ENCODE measurements around the gene SQSTM1. TPM values are rescaled to one million over a fixed set of nuclear protein-coding genes. Genes with fewer than 3 reads are reported as not detected.

SQSTM1 gene
- total RNA-seq, 1 experiment from 2014 or later: 985 TPM

GRCh38 chr5:179858241-179858585, 37.5 kb downstream of the SQSTM1 start:
- Histone ChIP-seq H3K27me3 (ENCODE audit: control insufficient read depth, insufficient read depth, low read length) (no peaks in the 10 kb centered on the region), H3K4me1 (ENCODE audit: control insufficient read depth, insufficient read depth, low read length) (peaks cover 10% of the 10 kb centered on the region), H3K27ac (ENCODE audit: low read length) (peak overlapping the region; percentile 85), H3K9me3 (ENCODE audit: control insufficient read depth, insufficient read depth, low read depth, low read length) (no peaks in the 10 kb centered on the region), H3K36me3 (ENCODE audit: control insufficient read depth, insufficient read depth, low read length) (no peaks in the 10 kb centered on the region; the same call in 1 of the 2 replicates), H3K4me3 (ENCODE audit: low read depth in 2 of 2, low read length in 2 of 2) (peak overlapping the region; percentile 89 to 97)
- no peak for TF ChIP-seq POLR2AphosphoS5 (IDR thresholded peaks at IDR 0.05; ENCODE audit: low read depth, low read length)
- TF ChIP-seq REST (IDR thresholded peaks at IDR 0.05; ENCODE audit: insufficient read depth in 1 of 2, low read depth in 2 of 2, low read length in 1 of 2): no peak
- TF ChIP-seq CTCF (IDR thresholded peaks at IDR 0.05): no peak
- TF ChIP-seq TCF7L2 (IDR thresholded peaks at IDR 0.05; ENCODE audit: low read depth, low read length): no peak
- TF ChIP-seq SIN3A (IDR thresholded peaks at IDR 0.05; ENCODE audit: borderline replicate concordance, insufficient read depth, low read depth, low read length): no peak; the same call in 1 of the 2 replicates
- CTCF ChIA-PET: no interaction called here
- BruUV-seq (replicated peaks): TSS peak; percentile 32
- intact Hi-C loops (cut with micrococcal nuclease; ENCODE audit: unreplicated experiment) (loop anchor here (10.0 kb wide), 1 partner anchor 237 kb away; no protein-coding TSS in a partner anchor), in situ Hi-C loops (cut with HindIII; ENCODE audit: low pct_unique_long_range_greater_than_20kb, low sequenced_read_pairs) (no loop called here)
- ATAC-seq: peak; percentile 69
- POLR2A ChIA-PET: no interaction called here
- DNase-seq (ENCODE audit: low read depth, low spot score): no peak

- Histone ChIP-seq H3K27me3 (ENCODE audit: control insufficient read depth, insufficient read depth, low read length) (no peaks in the 10 kb centered on the region), H3K27ac (ENCODE audit: low read length) (peak within 1 kb of the TSS; percentile 92), H3K4me3 (ENCODE audit: low read depth in 2 of 2, low read length in 2 of 2) (peak within 1 kb of the TSS; percentile 89 to 97), H3K4me1 (ENCODE audit: control insufficient read depth, insufficient read depth, low read length) (peaks cover 10% of the 10 kb centered on the region), H3K36me3 (ENCODE audit: control insufficient read depth, insufficient read depth, low read length) (no peaks in the 10 kb centered on the region; the same call in 1 of the 2 replicates), H3K9me3 (ENCODE audit: control insufficient read depth, insufficient read depth, low read depth, low read length) (no peaks in the 10 kb centered on the region)
- DNase-seq (ENCODE audit: low read depth, low spot score): peak; percentile 69
- peak; percentile 97 for ATAC-seq
- in situ Hi-C loops (cut with HindIII; ENCODE audit: low pct_unique_long_range_greater_than_20kb, low sequenced_read_pairs): no loop called here
- intact Hi-C loops (cut with micrococcal nuclease; ENCODE audit: unreplicated experiment): loop anchor here (10.0 kb wide), 1 partner anchor 236 kb away; no protein-coding TSS in a partner anchor
- TSS peak; percentile 91 for BruUV-seq (replicated peaks)
- POLR2A ChIA-PET: no interaction called here
- CTCF ChIA-PET: no interaction called here
- TF ChIP-seq POLR2AphosphoS5 (IDR thresholded peaks at IDR 0.05; ENCODE audit: low read depth, low read length) (peak; percentile 94), REST (IDR thresholded peaks at IDR 0.05; ENCODE audit: insufficient read depth in 1 of 2, low read depth in 2 of 2, low read length in 1 of 2) (0 out of 4 replicates have a peak, but pooled peaks of 1 of the 2 experiments have one; percentile 10), SIN3A (IDR thresholded peaks at IDR 0.05; ENCODE audit: borderline replicate concordance, insufficient read depth, low read depth, low read length) (peak; percentile 88), CTCF (IDR thresholded peaks at IDR 0.05) (no peak), TCF7L2 (IDR thresholded peaks at IDR 0.05; ENCODE audit: low read depth, low read length) (peak; percentile 61; the same call in 1 of the 2 replicates)
Measured at GRCh38 chr5:179858586-179859427, 38.1 kb downstream of the SQSTM1 start, which contains the start of gene MRNIP. Gene MRNIP, minus strand, starts transcription at chr5:179858817. Its CDS starts 21 bp downstream, at chr5:179858796.

Data from Panc1 (cell line).